Esophagus squamous epithelium (tissue), 4 donors: ENCODE data around the gene PSENEN.

Experiments
- CTCF ChIP-seq, 6 experiments: fragments of 450-650 bp in 4 of 6; fragments of 200-600 bp in 2 of 6; sonication (generic) in 2 of 6; IDR thresholded peaks; one replicate each; pipeline ENCODE4 v1.5.1; 2016 to 2019; ENCODE audit warnings: antibody characterized with exemption in 6 of 6, mild to moderate bottlenecking in 4 of 6, moderate library complexity in 4 of 6
- POLR2A ChIP-seq, 4 donors: fragments of 450-650 bp; IDR thresholded peaks; one replicate each; pipeline ENCODE4 v1.6.1; 2017; ENCODE audit warnings: antibody characterized with exemption in 4 of 4, mild to moderate bottlenecking in 4 of 4, moderate library complexity in 3 of 4

- TF ChIP-seq CTCF (IDR thresholded peaks at IDR 0.05) (peak; percentile 88 to 96 (median 92)), POLR2A (IDR thresholded peaks at IDR 0.05) (peak in 1 of 4 donors; percentile 41)
These were observed 28.4 kb upstream of the PSENEN start for GRCh38 chr19:35716801-35717664.
